Stimulated activated CD8-positive, alpha-beta memory T cell treated with anti-CD3 and anti-CD28 coated beads, Interleukin-7, amount 100 ng/mL, for 4 hours (primary cell): Measurements from ENCODE around the gene DENND5B.
"Not testable (repeated sequence)": the region's sequence is repeated elsewhere in the genome, so short reads cannot be mapped to it uniquely, and the experiment has no call there.

Experiments
- DNase-seq, 2 donors: peaks; one replicate each; pipeline ENCODE4 v3.0.0-alpha.2; 2020; ENCODE audit warnings: low read depth in 2 of 2

Gene DENND5B

GRCh38 chr12:31377210-31377609, 213.7 kb downstream of the DENND5B start:
- DNase-seq, result not testable (repeated sequence)

GRCh38 chr12:31375422-31375821, 215.5 kb downstream of the DENND5B start:
- not testable (repeated sequence) for DNase-seq

- no peak for DNase-seq
Measured at GRCh38 chr12:31371256-31371620, 219.7 kb downstream of the DENND5B start.

GRCh38 chr12:31370531-31371255, 220.2 kb downstream of the DENND5B start:
- no peak for DNase-seq

GRCh38 chr12:31369712-31370521, 221.0 kb downstream of the DENND5B start:
- no peak for DNase-seq

GRCh38 chr12:31368666-31369361, 222.1 kb downstream of the DENND5B start:
- DNase-seq, result no peak

GRCh38 chr12:31366104-31366621, 224.8 kb downstream of the DENND5B start:
- DNase-seq, result no peak

- no peak for DNase-seq
Measured at GRCh38 chr12:31363831-31364230, 227.1 kb downstream of the DENND5B start.

- no peak for DNase-seq
Measured at GRCh38 chr12:31363416-31363809, 227.5 kb downstream of the DENND5B start.

- DNase-seq, result no peak
Measured at GRCh38 chr12:31362759-31363415, 228.0 kb downstream of the DENND5B start.

GRCh38 chr12:31362115-31362758, 228.7 kb downstream of the DENND5B start:
- DNase-seq, result no peak

GRCh38 chr12:31361730-31362114, 229.2 kb downstream of the DENND5B start:
- no peak for DNase-seq

GRCh38 chr12:31355747-31356107, 235.2 kb downstream of the DENND5B start:
- no peak for DNase-seq

GRCh38 chr12:31353750-31354708, 236.9 kb downstream of the DENND5B start:
- no peak for DNase-seq

- DNase-seq, result no peak
Measured at GRCh38 chr12:31346267-31346666, 244.7 kb downstream of the DENND5B start.

GRCh38 chr12:31343139-31343538, 247.8 kb downstream of the DENND5B start:
- no peak for DNase-seq

GRCh38 chr12:31342286-31342685, 248.7 kb downstream of the DENND5B start:
- no peak for DNase-seq

- no peak for DNase-seq
Measured at GRCh38 chr12:31339831-31340622, 250.9 kb downstream of the DENND5B start.

GRCh38 chr12:31337952-31338351, 253.0 kb downstream of the DENND5B start:
- no peak for DNase-seq
